Caki2 (cell line): ENCODE data around the gene CD247. TPM values are rescaled to one million over a fixed set of nuclear protein-coding genes. Genes with fewer than 3 reads are reported as not detected.
"Not testable (repeated sequence)": the region's sequence is repeated elsewhere in the genome, so short reads cannot be mapped to it uniquely, and the experiment has no call there.

Experiments
- DNase-seq: peaks from one replicate; pipeline ENCODE4 v3.0.0-alpha.2; 2015; ENCODE audit warnings: low read depth
- in situ Hi-C: cut with HindIII; loops from 2 replicates; pipeline ENCODE4 v1.10.0; 2016; ENCODE audit warnings: low sequenced_read_pairs, low pct_unique_long_range_greater_than_20kb, mixed read lengths
- total RNA-seq: library from RNA; depleted of rRNA; stranded (reverse); fragments of >200 nt; shearing (Covaris generic); gene quantifications from 2 replicates; pipeline ENCODE4 v1.2.3, GENCODE V29; 2014; ENCODE audit warnings: low replicate concordance; rRNA removed

The CD247 gene
- total RNA-seq: not detected in 2 replicates

DNA sequence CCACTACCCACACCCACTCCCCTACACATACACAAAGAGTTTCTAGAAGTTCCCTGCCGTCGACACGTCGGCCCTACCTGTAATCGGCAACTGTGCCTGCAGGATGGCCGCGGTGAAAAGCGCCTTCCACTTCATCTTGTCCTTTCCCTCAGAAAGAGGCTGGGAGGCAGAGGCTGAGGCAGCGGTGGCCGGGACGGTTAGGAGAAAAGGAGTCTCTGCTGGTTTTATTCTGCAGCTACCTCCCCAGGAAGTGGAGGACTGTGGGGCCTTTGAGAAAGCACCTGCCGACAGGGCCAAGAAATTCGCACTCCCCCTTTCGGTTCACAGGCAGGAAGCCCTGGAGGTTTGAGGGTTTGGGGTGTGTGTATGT, at the start of gene CD247:
Gene CD247, minus strand, starts transcription at position 199 of the 370 bp plus-strand sequence. Its CDS starts 64 bp downstream, at position 135.
- in situ Hi-C loops: no loop called here

DNA sequence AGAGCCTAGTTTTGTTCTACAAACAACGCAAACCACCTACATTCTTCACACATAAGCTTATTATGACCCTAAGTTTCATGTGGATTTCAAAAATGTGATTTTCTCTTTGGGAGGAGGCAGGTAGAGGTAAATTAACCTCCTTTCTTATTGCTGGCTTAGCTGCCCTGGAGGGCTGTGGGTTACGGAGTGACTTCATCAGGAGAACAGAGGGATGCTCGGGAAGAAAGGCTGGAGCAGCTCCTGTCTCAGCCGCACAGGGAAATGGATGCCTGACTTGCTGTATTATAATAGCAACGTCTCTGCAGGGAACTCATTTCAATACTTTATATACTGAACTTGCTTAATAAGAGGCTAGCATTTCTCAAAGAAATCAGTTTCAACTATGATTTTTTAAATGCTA, 49.3 kb upstream of the CD247 start:
- DNase-seq: no peak
- in situ Hi-C loops: no loop called here

More for the DNA sequence above, at the start of gene CD247:
- DNase-seq: no peak

DNA sequence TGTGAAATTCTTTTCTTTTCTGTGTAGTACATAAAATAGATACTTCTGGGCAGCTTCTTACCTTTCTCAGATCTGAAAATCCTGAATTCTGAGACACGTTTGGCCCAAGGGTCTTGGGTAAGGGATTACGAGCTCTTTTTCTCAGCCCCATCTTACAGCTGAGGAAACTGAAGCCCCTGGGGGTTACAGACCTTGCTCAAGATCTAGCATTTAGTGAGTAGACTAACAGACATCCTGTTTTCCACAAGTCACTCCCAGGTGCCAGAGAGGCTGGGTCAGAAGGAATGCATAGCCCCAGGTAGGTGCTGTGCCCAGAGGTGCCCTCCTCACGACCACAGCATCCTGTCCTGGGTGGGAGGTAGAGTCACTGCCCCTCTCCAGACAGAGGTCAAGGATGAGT, 48.4 kb upstream of the CD247 start:
- in situ Hi-C loops: no loop called here
- DNase-seq: no peak

DNA sequence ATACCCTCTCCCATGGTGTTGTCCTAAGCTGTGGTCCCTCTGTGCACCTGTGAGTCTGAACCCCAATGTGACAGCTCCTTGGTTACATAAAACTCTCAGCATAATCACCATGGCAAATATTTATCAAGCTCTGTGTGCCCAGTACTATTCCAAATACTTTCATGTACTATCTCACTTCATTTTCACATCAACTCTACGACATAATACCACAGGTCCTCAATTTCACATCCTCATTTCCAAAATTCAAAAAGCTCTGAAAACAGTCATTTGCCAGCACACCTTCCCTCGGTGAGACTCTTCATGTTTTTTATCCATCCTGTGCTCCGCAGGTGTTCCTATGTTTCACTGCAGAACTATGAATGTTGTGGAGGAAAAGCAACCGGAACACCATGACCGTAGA, 47.6 kb upstream of the CD247 start:
- DNase-seq: no peak
- in situ Hi-C loops: no loop called here

DNA sequence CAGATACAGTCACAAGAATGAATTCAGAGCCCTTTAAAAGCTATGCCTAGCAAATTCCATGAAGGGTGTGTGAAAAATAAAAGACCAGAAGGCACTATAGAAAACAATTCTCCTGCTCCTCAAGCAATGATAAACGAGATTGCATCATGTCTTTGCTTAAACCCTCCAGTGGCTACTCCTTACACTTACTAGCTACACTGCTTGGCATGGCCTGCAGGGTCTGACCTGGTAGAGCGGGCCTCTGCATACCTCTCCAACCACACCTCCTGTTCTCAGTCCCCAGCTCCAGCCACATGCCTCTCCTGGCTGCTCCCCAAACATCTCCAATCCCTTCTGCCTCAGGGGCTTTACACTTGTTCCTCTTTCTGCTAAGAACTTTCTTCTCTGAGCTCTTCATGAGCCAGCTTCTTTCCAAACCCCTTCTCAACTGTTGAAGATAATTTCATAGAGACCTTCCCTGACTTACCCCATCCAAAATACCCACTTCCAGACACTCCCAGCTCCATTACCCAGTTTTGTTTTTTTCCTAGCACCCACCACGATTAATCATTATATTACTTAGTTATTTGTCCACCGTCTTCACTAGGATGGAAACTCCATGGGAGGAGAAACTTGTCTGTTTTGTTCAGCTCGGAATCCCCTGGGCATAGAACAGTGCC, 46.4 kb upstream of the CD247 start:
- no peak for DNase-seq
- in situ Hi-C loops: no loop called here

DNA sequence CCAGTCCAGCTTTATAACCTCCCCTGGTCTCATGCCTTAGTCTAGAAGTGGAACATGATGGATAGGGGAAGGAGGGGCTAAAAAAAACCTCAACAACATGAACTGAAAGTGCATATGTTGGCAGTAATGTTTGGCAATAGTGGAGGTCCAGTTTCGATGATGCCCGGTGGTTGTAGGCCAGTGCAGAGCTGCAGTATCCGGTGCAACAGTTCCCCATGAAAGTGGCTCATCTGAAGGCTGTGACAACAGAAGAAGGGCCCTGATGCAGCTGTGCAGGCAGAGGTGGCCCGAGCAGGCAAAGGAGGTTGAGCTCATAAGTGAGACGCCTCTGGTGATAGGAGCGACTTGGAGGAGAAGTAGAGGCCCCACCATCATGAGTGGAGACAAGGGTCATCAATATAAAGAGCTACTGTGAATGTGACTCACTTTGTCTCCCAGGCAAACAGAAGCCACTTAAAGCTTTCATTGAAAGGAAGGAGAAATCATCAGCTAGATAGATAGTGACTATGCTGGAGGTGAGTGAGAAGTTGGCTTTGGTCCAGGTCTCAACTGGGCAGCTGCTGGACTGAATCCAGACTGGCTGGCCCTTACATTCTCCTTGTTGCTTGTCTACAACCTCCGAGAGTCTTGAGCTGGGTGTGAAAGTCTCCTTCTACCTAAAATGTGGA, 45.4 kb upstream of the CD247 start:
- in situ Hi-C loops: no loop called here
- DNase-seq: no peak

DNA sequence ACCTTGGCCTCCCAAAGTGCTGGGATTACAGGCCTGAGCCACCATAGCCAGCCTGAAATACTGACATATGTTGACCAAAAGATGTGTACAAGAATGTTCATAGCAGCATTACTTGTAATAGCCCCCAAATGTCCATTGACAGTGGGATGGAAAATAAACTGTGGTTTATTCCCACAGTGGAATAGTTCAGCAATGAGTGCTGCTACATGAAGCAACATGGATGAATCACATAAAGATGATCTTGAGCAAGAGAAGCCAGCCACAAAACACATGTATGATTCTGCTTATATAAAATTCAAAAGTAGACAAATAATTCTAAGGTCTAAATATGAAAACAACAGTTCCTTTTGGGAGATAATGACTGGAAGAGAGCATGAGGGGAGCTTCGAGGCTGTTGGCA, 44.4 kb upstream of the CD247 start:
- in situ Hi-C loops: no loop called here

DNA sequence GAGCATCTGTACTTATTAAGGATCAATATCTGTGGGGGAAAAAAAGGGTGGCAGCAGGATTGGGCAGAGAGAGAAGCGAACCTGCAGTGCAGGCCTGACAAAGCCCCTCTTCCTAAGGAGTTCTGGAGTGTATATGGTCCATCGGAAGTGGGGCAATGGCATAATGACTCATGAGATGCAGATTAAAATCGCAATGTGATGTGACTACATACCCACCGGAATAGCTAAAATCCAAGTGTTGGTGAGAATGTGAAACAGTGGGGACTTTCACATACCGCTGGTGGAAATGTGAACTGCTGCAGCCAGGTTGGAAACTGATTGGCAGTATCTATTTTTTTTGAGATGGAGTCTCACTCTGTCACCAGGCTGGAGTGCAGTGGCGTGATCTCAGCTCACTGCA, 43.4 kb upstream of the CD247 start:
- no peak for DNase-seq
- in situ Hi-C loops: no loop called here

More for the DNA sequence above, 44.4 kb upstream of the CD247 start:
- no peak for DNase-seq

DNA sequence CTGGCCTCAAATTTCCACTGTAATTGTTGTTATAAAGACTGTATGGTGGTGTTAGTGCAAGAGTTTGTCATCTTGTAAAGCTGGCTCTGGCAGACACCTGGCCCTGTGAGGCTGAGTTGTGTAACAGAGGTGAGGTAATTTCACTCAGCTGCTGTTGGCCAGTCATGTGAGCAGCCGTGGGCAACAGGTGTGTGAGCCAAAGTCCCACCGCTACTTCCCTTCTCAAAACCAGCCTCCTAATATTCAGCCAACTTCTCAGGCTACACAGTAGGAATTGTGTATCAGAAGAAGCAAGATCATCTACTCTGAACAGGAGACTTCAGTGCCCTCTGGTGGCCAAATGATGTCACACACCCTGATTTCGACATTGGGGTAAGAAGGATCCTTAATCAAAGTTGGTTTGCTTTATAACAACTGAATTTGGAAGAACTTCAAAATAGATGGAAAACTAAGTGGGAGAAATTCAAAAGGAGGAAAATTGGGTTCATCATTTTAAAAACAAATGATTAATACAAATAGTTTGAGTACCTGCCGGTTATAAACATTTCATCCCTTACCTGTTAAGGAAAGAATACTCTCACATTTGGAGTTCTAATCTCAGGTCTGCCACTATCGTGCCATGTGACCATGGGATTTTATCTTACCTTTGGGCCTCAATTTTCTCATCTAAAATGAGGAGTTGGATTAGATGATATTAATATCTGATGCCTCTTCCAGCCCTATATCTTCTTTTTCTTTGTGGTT, 37.8 kb upstream of the CD247 start:
- peak; percentile 58 for DNase-seq
- in situ Hi-C loops: no loop called here

DNA sequence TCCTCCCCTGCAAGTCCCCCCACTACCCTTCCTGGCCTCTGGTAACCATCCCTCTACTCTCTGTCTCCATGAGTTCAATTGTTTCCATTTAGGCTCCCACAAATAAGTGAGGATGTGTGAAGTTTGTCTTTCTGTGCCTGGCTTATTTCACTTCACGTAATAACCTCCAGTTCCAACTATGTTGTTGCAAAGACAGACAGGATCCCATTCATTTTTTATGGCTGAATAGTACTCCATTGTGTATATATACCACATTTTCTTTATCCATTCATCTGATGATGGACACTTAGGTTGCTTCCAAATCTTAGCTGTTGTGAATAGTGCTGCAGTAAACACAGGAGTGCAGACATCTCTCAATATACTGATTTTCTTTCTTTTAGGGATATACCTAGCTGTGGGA, 36.7 kb upstream of the CD247 start:
- DNase-seq, in situ Hi-C loops: not testable (repeated sequence)

DNA sequence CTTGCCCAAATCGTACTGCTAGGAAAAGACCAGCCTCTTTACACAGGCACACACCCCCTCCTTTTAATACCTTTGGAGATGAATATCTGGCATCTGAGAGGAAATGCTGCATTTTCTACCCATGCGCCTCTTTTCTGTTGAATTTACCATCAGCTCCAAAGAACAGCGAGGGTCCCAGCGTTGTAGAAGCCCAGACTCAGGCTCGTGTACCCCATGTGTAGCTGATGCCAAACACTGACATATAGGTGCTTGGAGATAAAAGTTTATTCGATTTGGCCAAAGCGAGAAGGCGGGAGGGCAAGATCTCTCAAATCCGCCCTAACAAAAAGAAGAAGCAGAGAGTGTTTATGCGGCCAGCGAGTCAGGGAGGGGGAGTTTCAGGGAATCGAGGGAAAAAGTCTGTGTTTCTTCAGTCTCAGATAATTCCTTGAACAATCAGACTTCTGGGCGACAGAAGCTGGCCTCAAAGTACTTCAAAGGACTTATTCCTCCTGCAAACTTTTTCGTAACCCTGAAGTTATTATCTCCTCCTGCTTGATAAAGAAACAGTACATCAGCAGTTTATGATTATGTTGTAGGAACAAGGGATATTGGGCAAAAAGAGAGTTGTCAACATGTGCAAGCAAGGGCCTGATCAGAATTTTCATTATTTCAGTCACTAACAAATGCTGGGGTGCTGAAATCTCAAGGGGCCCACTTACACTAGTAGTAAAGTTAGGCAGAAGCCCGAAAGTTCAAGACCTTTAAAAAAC, 35.9 kb upstream of the CD247 start:
- no peak for DNase-seq
- in situ Hi-C loops: no loop called here

DNA sequence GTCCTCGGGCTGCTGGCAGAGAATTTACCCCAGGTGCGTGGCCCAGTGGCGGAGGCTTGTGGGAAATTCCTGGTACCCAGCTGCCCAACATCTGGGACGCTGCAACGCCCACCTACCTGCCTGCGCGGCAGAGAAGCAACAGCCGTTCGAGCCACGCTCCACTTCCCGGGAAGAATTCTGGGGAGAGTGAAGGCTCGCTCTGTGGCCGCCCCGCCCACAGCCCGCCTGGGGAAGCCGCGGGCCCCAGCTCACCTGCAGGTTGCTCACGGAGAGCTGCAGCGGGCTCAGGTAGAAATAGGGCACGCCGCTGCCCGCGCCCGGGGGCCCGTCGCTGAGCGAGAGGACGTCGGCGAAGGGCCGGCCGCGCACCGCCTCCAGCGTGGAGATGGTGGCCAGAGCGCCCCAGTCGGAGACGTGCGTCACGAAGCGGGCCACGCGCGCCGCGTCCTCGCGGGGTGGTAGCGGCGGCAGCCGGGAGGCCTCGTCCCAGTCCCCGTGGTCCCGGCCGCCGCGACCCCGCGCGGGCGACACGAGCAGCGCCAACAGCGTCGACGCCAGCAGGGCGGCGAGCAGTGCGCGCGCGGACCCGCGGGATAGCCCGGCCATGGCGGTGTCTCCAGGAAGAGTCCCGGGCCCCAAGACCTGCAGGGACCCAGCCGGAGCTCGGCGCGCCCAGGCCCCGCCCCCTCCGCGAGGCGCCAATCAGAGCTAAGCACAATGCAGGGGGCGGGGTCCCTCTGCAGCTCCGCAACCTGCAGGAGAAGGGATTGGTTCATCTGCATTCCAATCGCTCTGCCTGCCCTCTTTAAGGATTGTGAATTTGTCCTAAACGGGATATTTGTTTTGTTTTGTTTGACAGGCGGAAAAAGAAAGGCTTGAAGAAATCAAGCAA, 35.1 kb upstream of the CD247 start, which contains the start of gene CREG1:
Gene CREG1, minus strand, starts transcription at position 627 of the 892 bp plus-strand sequence.
- in situ Hi-C loops: no loop called here
- DNase-seq: peak; percentile 93

DNA sequence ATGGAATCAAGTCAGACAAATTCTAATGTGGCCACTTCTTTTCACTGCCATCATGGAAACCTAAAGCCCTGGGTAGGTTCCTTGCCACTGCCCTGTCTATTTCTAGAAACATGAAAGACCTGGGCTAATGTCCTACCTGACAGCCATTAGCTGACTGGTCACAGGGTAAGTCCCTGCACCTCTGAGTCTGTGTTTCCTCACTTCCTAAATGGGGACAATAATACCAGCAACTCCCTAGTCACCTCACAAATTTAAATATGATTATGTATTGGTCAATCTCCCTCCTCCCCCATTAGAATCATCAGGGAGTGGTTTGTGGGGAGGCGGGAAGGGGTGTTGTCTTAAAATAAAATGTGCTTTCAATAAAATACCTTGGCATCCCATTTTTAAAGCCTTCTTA, 33.0 kb upstream of the CD247 start:
- in situ Hi-C loops: no loop called here
- no peak for DNase-seq

DNA sequence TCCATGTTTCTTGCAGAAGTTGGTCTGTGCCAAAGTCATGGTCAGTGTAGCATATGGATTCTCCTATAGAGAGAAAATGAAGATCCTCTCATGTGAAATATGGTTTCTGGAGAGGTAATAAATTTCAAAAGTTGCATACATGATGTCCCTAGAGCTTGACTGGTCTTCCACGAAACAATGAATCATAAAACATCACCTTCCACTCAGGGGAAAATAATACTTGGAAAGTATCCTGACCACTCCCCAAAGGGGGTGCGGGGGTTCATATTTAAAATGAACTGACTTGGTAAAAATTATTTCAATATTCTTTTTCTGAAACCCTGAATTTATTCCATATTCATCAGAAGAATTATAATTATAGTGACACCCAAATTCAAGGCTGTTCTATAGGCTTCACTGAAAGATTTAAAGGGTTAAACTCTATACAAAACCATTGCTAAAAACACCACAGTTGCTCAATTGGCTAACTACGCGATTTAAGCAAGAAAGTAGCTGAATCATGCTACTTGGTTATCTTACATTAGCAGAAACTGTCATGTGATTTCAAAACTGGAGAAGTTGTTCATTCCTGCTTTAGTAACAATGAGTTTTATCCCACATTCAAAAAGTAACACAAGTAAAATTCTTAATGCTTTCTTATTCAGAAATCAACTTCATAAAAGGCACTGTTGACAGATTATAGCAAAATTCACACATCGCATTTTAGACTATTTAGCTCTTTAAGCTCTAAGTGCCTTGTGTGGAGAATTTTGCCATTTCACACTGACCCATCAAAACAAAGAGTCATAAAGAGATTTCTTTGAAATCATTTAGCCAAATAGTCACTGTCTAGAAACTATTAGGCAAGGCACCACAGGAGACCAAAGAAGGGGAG, 30.0 kb upstream of the CD247 start:
- in situ Hi-C loops: no loop called here
- peak; percentile 30 for DNase-seq

DNA sequence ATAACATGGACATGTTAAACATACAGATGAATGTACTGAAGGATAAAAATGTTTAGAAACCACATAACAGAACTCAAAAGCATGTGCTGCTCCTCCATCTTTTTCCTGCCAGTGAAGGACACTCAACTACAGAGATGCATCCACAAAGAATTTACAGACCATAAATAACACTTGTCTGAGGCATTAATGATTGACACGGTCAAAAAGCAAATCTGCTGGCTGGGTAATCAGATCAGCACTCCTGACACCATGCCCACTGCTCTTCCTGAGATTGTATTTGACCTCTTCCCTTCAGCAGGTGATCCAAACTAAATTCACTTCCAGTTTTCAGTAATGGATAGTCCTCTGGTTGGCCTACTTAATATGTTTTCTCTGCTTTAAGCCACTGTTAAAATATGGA, 28.6 kb upstream of the CD247 start:
- DNase-seq: no peak
- in situ Hi-C loops: no loop called here

DNA sequence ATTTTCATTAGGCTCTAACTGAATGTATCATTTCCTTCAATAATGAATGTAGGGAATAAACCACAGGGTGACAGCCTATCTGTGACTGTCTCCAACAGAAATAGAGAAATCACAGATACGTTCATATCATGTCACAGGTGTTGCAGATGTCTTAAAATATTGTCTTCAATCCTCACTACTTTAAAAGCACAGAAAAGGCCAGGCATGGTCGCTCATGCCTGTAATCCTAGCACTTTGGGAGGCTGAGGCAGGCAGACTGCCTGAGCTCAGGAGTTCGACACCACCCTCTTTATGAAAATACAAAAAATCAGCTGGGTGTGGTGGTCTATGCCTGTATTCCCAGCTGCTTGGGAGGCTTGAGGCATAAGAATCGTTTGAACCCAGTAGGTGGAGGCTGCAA, 27.0 kb upstream of the CD247 start:
- in situ Hi-C loops: no loop called here
- no peak for DNase-seq
